GM19238 (cell line): Measurements from ENCODE around the gene METTL21A.

Experiments
- DNase-seq: peaks from one replicate; pipeline ENCODE4 v3.0.0; 2011; ENCODE audit warnings: low spot score; ENCODE audit not compliant: insufficient read length

Gene METTL21A

GRCh38 chr2:207624185-207625013 is 795 bp downstream of the METTL21A start:
- peak; percentile 42 for DNase-seq

- DNase-seq = no peak
These were observed 3.6 kb downstream of the METTL21A start for GRCh38 chr2:207621501-207622039.

- no peak for DNase-seq
These were observed 5.4 kb downstream of the METTL21A start for GRCh38 chr2:207619764-207620203.

GRCh38 chr2:207617011-207617671 is 8.1 kb downstream of the METTL21A start:
- DNase-seq = no peak

- no peak for DNase-seq
These were observed 9.0 kb downstream of the METTL21A start for GRCh38 chr2:207616185-207616584.

- DNase-seq = no peak
These were observed 10.4 kb downstream of the METTL21A start for GRCh38 chr2:207614824-207615223.

GRCh38 chr2:207612714-207613113 is 12.5 kb downstream of the METTL21A start:
- no peak for DNase-seq

GRCh38 chr2:207606829-207607228 is 18.4 kb downstream of the METTL21A start:
- no peak for DNase-seq

GRCh38 chr2:207606399-207606798 is 18.8 kb downstream of the METTL21A start:
- DNase-seq = no peak

GRCh38 chr2:207603486-207603885 is 21.7 kb downstream of the METTL21A start:
- no peak for DNase-seq

- no peak for DNase-seq
These were observed 23.4 kb downstream of the METTL21A start for GRCh38 chr2:207601774-207602173.

GRCh38 chr2:207600231-207600630 is 25.0 kb downstream of the METTL21A start:
- DNase-seq = no peak

- no peak for DNase-seq
These were observed 25.6 kb downstream of the METTL21A start for GRCh38 chr2:207599636-207600035.

GRCh38 chr2:207594731-207595130 is 30.5 kb downstream of the METTL21A start:
- DNase-seq = no peak

GRCh38 chr2:207594264-207594663 is 30.9 kb downstream of the METTL21A start:
- DNase-seq = no peak

- DNase-seq = no peak
These were observed 31.9 kb downstream of the METTL21A start for GRCh38 chr2:207593277-207593676.

GRCh38 chr2:207589143-207589542 is 36.1 kb downstream of the METTL21A start:
- DNase-seq = no peak

GRCh38 chr2:207587305-207587704 is 37.9 kb downstream of the METTL21A start:
- DNase-seq = no peak

GRCh38 chr2:207584952-207585351 is 40.2 kb downstream of the METTL21A start:
- DNase-seq = no peak

- DNase-seq = no peak
These were observed 53.8 kb downstream of the METTL21A start for GRCh38 chr2:207571370-207571769.

- DNase-seq = no peak
These were observed 57.5 kb downstream of the METTL21A start for GRCh38 chr2:207567671-207568070.

GRCh38 chr2:207565736-207566500 is 59.3 kb downstream of the METTL21A start:
- no peak for DNase-seq
